Stimulated activated CD8-positive, alpha-beta memory T cell treated with anti-CD3 and anti-CD28 coated beads, Interleukin-7, amount 100 ng/mL, for 4 hours (primary cell): Measurements from ENCODE around the gene MCF2L.

Experiments
- DNase-seq, 2 donors: peaks; one replicate each; pipeline ENCODE4 v3.0.0-alpha.2; 2020; ENCODE audit warnings: low read depth in 2 of 2

Gene MCF2L

DNA sequence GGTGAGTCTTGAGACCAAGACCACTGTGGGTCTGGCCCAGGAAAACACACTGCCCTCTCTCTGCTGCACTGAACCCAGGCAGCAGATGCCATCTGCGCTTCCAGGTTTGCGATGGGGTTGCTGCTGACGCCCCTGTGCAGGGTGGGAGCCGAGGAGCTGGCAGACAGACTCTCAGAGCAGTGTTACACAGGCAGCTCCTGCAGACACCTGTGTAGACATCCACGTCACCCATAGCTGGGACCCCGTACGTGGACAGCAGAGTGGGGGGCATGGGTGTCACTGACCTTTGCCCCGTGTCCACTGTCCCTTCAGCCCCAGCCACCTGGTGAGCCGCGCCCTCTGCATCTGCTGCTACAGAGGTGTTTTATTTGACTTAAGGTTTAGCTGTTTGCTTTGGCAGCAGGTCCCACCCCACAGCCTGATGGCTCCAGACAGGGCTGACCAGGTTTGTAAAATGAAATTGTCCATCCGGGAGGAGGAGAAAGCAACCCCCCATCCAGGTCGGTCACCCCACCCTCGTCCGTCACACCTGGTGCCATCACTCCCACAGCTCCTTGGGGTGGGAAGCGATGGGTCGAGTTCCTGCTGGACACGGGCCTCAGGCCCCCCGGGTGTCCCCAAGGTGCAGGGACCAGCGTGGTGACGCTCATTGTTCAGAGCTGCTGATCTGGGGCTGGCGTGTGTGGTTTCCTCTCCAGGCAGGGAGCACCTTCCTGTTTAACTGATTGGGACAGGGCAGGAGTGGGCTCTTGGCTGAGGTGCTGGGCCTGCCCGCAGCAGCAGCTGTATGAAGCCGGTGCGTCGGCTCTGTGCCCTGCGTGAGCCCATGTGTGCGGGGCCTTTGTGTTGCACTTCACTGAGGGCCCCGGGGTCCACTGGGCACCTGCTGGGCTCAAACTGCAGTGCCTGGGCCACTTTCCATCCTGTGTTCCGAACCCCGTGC lies 28.4 kb downstream of the MCF2L start:
- no peak for DNase-seq

DNA sequence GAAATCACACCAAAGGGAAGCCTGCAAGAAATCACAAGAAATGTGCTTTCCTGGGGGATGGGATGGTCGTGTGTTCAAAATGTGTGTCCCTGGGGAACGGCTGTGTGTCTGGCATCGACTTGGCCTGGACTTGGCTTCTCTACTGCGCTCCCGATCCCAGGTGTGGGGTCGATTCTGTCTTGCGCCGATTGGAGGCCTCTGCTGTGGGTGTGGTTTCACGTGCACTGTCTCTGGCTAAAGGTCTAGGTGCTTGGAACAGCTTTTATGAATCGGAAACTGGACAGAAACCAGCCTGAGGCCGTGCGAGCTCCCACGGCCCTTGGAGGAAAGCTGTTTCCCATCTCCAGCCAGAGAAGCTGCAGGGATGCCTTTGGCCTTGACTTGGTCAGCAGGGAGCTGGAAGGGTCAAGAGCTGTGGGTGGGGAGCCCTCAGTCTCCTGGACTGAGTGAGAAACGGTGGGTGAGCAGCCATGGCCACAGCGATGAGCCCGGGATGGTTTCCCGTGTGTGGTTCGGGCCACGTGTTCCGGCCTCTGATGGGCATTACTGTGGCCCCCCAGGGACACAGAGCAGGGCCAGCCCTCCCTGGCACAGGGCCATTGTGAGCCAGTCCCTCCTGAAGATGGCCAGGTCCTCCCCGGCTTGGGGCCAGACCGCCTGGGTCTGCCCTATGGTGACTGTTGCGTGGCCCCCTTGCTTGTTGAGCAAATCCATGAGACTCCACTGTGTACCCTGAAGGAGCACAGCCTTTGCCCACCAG lies 29.7 kb downstream of the MCF2L start:
- DNase-seq: no peak

DNA sequence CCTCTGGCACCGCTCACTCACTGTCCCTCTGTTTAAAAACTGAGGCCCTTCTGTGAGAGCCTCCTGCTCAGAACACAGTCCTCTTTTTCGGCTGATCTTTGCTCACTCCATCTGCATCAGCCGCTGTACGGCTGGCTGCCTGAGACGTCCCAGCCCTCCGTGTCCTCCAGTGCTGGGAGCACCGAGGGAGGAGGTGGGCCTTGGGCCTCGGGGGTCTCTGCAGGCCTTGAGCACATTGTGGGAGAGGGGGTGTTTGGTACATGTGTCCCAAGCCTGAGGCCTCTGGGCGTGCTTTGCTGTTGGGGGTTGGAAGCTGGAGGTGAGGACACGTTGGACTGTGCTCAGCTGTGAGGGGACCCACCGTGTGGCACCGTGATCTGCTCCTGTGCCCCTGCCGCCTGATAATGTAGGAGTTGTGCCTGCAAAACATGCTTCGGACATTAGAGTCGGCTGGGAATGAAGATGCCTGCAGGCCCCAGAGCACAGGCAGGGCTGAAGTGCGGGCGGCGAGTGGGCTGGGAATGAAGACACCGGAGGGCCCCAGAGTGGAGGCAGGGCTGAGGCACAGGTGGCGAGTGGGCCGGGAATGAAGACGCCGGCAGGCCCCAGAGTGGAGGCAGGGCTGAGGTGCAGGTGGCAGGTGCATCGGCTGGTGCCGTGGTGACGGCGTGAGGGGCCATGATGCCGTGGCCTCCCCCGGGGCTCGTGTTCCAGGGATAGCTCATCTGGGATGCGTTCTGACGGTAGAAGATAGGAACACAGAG lies 30.6 kb downstream of the MCF2L start:
- DNase-seq: no peak

DNA sequence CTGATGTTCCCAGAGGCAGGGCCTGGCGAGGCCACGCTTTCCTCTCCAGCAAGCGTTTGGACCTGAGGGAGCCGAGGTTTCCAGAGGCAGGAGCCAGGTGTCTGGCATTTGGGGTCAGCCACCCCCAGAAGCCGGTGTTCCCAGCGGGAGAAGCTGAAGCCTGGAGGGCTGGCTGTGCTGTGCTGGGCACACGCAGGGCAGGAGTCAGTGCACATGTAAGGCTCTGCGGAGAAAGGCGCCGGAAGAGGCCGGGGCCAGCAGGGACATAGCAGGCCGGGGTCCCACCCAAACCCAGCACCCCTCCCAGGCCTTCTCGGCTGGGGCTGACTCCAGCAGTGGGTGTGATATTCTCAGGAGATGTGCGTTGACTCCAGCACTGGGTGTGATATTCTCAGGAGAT lies 31.6 kb downstream of the MCF2L start:
- DNase-seq: no peak

DNA sequence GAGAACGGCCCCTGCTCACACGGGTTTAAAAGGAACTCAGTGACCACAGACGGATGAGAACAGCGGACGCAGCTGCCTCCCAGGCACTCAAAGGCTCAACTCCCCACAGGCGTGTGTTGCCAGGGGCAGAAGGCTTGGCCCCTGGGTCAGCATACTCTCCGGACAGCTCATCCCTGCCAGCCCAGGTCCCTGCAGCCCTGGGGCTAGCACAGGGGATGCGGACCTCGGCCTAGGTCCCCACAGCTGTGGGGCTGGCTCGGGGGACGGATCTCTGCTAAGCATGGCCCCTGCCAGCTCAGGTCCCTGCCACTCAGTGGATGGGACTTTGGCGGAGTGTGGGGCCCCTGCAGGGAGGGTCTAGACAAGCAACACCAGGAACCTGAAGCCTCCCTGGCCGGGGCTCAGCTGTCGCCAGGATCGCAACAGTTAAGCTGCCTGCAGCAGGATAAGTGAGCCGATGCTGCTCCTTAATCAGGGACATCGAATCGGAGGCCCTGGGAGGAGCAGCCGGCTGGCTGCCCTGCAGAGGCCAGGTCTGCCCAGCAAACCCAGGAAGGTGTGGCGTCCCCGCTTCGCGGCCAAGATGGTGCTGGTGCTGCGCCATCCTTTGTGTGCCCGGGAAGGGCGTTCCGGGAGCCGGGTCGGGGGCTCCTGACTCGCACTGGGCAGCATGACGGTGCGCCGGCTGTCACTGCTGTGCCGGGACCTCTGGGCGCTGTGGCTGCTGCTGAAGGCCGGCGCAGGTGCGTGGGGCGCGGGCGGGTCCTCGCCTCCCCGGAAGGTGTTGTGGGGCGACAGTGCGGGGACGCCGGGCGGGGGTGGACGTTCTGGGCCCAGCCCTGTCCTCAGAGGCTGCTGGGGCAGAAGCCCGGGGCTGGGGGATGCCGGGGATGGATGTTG lies 32.5 kb downstream of the MCF2L start:
- no peak for DNase-seq

DNA sequence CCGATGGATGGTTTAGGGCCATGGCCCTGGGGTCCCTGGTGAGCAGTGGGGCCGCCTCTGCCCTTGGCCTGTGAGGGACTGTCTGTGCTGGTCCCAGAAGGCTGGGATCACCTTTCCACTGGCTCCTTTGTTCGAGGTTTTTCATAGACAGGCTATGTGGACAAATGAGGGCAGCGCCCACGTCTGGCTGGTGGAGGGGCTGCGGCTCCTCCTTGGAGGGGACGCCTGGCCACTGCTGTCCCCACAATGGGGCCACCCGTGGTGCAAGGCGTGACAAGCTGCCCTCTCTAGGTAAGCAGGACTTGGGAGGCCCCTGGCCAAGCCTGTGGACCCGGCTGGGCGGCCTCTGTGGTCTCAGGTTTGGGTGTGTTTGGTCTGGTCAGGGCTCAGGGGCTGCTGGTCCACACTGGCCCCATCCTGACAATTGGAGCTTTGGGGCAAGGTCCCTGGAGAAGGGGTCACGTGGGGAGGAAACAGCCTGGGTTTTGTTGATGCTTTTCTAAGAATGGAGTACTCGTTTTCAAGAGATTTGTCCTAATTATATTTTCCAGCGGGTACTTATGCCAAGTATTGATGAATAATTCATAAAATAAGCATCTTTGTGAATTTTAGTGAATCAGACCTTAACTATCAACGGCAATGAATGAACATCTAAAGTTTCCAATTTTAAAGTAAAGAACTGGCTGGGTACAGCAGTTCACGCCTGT lies 33.3 kb downstream of the MCF2L start:
- DNase-seq: no peak

DNA sequence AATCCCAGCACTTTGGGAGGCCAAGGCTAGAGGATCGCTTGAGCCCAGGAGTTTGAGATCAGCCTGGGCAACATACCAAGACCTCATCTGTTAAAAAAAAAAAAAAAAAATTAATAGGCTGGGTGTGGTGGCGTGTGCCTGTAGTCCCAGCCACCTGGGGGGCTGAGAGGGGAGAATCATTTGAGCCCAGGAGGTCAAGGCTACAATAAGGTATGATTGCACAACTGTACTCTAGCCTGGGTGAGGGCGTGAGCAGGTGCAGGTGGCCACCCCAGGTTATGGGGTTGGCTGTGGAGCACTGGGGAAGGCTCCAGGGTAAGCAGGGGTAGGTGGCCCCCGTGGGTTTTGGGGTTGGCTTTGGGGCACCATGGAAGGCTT lies 33.9 kb downstream of the MCF2L start:
- DNase-seq: no peak

DNA sequence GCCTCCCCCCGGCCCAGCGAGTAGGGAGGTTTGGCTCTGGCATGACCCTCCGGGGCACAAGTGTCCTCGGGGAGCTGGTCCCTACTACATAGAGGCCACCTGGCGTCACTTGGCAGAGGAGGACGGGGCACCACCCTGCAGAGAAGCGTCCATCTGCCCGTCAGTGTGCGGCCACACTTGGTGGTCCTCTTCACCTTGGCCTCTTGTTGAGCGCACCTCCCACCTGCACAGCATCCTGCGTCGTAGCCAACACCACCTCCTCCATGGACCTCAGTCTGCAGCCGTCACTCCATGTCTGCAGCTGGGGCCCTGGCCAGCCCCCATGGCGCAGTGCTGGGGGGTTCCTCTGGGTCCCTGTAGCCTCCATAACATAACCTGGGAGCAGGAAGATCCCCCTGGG lies 35.1 kb downstream of the MCF2L start:
- DNase-seq: no peak

DNA sequence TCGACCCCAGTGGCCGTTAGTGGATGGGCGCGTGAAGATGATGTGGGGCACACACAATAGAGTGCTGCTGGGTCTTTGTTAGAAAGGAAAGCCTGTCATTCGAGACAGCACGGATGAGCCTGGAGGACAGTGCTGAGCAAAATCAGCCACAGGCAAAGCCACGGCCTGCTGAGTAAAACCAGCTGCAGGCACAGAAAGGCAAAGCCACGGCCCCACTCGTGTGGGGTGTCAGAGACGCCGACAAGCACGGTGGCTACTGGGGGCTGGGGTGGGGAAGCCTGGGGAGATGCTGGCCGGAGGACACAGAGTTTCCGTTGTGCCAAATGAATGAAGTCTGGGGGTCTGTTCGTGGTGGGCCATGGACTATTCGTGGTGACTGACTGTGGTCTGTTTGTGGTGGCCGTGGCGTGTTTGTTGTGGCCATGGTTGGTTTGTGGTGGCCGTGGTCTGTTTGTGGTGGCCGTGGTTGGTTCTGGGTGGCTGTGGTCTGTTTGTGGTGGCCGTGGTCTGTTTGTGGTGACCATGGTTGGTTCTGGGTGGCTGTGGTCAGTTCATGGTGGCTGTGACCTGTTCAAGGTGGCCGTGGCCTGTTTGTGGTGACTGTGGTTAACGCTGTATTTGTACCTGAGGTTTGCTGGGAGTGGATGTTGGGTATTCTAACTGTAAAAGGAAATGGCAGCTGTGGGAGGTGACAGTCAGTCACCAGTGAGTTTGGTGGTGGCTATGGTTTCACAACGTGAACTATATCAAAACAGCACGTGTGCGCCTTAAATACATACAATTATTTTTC lies 36.3 kb downstream of the MCF2L start:
- DNase-seq: no peak

DNA sequence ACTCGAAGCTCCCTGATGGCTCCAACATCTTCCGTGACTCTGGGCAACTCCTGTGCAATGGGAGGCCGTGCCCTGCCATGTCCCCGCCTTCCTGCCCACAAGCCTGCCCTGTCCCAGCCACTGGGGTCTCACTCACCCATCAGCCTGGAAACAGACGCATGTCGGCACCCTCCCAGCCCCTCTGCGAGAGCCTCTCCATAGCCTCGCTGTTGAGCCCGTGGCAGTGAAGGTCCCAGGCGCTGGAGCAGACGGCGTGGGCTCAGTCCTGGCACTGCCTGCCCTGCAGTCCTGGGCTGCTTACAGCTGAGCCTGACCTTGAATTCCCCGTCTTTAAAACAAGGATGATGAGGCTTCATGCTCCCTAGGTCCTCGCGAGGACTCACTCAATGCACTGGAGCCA lies 37.0 kb downstream of the MCF2L start:
- no peak for DNase-seq

DNA sequence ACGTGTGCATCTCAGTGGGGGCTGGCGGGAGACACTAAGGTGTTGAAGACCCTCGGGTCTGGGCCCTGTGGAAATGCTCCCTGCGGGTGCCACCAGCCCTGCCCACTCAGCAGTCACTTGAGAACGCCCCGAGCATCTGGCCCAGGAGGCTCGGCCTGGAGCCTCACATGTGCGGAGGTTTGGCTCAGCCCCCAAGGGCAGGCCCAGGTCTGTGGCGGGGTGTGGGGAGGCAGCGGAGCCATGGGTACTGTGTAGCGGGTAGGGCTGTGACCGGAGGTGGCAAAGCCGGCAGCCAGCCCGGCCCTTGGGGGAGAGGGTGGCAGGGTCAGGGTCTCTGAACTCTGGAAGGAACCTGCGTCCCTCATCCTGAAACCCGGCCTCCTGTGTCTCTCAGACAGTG lies 37.6 kb downstream of the MCF2L start:
- DNase-seq: no peak

DNA sequence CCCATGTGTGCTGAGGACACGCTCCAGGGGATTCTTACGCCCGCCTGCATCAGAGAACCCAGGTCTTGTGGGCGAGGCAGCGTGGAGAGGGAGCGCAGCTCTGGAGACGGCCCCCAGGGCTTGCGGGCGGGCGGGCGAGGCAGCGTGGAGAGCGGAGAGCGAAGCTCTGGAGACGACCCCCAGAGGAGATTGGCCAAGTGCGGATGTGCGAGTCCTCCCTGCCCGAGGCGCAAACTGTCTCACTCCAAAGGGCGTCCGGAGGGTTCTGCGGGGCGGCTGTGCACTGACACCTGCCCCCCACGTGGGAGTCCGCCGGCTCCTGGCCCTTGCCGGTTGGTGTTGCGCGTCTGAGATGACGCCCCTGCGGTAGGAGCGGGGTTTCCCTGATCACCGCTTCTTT lies 39.8 kb downstream of the MCF2L start:
- DNase-seq: no peak

DNA sequence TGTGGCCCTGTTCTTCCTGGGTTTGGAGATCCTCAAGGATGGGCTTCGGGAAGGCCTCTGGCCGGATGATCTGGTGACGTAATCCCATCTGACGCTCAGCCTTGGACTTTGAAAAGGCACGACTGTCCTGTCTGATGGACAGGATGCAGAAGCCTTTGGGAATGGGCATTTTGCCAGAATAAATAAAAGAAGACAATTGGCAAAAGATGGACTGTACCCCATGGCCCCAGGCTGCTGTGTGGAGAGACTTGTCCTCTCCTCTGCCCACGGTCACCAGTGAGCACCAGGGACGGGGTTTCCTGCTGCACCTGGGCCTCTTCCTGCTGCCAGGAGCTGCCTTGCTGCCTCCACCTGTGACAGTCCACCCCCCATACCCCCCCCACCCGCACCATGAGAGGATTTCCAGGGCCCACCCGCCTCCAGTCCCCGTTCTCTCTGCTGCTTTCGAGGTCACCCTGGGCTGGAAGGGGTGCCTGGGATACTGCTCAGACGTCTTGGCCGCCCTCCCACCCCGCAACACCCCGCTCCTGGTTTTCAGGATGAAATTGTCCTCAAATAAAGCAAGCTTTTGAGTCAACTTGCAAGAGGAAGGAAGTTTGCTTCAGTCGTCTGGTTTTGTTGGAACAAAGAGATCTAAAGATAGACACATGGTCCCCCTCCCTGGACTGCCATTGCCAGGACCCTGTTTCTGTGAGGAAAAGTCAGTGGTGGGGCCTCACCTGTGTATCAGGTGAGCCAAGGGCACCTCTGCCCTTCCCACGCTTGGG lies 40.9 kb downstream of the MCF2L start:
- DNase-seq: no peak

DNA sequence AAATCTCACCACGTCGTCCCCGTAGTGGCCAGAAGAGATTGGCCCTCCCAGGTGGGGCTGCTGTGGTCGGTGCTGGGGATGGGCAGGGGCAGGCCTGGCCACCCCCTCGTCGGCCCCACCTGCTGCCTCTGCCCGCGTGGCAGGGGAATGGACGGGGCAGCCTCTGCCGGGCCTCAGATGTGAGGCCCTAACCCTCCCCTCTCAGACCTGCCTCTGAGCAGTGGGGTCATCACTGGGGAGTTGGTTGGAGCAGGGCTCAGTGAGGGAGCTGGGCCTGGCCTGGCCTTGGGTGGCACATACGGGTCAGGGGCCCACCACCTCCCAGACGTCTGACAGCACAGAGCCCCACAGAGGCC lies 41.5 kb downstream of the MCF2L start:
- no peak for DNase-seq

DNA sequence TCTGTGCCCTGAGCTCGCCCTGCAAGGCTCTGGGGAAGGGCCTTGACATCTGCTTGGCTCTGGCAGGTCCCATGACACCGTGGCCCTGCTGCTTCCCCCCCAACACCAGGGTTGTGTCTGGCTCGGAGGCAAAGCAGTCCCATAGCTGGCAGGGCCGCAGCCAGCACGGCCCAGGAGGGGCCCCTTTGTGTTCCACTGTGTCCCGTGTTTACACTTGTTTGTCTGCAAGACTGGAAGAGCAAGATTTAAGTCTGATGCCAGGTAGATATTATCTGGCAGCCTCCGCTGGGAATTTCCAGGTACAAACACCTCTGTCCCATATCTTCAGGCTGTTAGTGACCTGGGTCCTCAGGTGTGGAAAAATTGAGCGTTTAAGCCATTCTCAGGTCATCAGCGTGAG lies 44.3 kb downstream of the MCF2L start:
- DNase-seq: no peak

DNA sequence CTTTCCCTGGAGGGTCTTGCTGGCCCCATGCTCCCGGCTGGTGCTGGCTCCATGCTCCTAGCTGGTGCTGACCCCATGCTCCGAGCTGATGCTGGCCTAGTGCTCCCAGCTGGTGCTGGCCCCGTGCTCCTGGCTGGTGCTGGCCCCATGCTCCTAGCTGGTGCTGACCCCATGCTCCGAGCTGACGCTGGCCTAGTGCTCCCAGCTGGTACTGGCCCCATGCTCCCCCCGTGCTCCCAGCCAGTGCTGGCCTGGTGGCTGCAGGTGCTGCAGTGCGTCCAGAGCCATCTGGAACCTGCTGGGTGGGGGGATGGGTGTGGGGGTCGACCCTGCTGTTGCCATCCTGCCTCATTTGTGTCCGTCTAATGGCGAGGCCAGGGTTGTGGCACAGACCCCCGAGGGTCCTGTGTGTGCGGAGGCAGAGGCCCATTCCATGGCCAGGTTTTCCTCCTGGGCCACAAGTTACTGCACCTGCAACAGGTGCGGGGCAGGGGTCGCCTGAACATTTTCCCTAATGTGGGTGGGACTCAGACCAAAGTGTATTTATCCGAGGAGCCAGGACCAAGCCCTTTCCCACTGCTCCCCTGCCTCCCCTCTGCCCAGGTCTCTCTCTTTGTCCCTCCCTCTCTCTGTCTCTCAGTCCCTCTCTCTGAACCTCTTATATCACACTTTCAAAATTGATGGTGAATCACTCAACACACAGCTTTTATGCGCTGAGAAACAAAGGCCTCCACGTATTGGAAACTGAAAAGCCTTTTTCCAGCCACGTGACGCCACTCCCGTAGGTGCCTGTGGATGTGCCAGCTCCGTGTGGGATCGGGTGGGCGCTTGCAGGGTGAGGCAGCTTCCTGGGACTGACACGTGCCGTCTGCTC lies 45.1 kb downstream of the MCF2L start:
- no peak for DNase-seq

DNA sequence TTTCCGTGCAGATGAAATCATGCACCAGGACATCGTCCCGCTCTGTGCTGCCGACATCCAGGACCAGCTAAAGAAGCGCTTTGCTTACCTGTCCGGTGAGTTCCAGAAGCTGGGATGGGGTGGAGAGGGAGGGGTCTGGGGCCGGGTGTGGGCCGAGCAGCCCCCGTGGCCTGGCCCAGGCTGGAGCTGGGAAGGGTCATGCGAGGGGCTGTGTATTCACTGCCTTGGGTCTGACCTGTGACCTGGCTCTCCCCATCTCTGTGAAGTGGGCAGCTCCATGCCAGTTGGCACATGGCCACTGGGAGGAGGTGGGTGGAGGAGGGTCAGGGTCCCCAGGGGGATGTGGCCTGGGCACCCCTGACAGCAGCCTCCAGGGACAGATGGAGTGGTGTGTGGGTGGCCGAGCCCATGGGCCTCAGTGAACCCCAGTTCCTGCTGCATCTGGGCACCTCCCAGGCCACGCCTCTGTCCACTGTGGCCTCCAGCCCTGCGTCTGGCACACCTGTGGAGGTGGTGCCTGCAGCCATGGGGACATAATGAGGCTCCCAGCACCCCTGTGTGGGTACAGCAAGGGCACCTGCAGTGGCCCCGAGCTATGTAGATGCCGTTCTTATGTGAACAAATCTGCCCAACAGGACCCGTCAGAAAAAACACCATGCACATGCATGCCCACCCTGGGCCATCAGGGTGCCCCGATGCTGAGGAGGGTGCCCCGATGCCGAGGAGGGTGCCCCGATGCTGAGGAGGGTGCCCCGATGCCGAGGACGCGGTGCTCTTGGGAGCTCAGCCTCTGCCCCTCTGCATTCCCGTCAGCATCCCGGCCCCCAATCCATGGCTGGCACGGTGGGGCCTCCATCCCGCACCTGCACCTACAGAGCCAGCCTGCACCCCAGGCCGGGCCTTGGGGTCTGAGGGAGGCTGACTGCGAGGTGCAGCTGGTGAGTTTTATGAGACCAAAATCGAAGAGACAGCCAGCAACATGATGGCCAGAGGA lies 46.0 kb downstream of the MCF2L start:
- DNase-seq: no peak
